Smooth muscle cell (in vitro differentiated cells): ENCODE measurements around the gene DRD4. TPM values are rescaled to one million over a fixed set of nuclear protein-coding genes. Genes with fewer than 3 reads are reported as not detected.

Source experiments
- DNase-seq: peaks from one replicate; lab custom pipeline; 2025; ENCODE audit not compliant: unreplicated experiment; lab: John Stamatoyannopoulos, UW
- H2AFZ ChIP-seq: fragments of 200-600 bp; sonication (generic); 2 replicates; pipeline ENCODE4 v1.6.0; 2016; ENCODE audit warnings: antibody characterized with exemption, low read depth, mild to moderate bottlenecking
- H3F3A ChIP-seq: fragments of 200-600 bp; sonication (generic); 2 replicates; pipeline ENCODE4 v1.6.0; 2017; ENCODE audit warnings: antibody characterized with exemption, low read depth
- H3K27ac ChIP-seq: fragments of 200-600 bp; sonication (generic); 2 replicates; pipeline ENCODE4 v1.5.1; 2016; ENCODE audit warnings: low read depth, mild to moderate bottlenecking
- H3K27me3 ChIP-seq: fragments of 200-600 bp; sonication (generic); 2 replicates; pipeline ENCODE4 v1.6.1; 2016; ENCODE audit warnings: low read depth, mild to moderate bottlenecking
- H3K36me3 ChIP-seq: fragments of 200-600 bp; sonication (generic); 2 replicates; pipeline ENCODE4 v1.5.1; 2016; ENCODE audit warnings: low read depth
- H3K4me1 ChIP-seq: fragments of 200-600 bp; sonication (generic); 2 replicates; pipeline ENCODE4 v1.5.1; 2016; ENCODE audit warnings: low read depth
- H3K4me2 ChIP-seq: fragments of 200-600 bp; sonication (generic); 2 replicates; pipeline ENCODE4 v1.6.0; 2016; ENCODE audit warnings: mild to moderate bottlenecking
- H3K4me3 ChIP-seq: fragments of 200-600 bp; sonication (generic); 2 replicates; pipeline ENCODE4 v1.5.1; 2016; ENCODE audit warnings: mild to moderate bottlenecking
- H3K79me2 ChIP-seq: fragments of 200-600 bp; sonication (generic); 2 replicates; pipeline ENCODE4 v1.6.0; 2016; ENCODE audit warnings: low read depth, mild to moderate bottlenecking
- H3K9ac ChIP-seq: fragments of 200-600 bp; sonication (generic); 2 replicates; pipeline ENCODE4 v1.6.0; 2016; ENCODE audit warnings: low read depth
- H3K9me3 ChIP-seq: fragments of 200-600 bp; sonication (generic); replicated peaks from 2 replicates; pipeline ENCODE4 v1.5.1; 2016; ENCODE audit warnings: low read depth
- H4K20me1 ChIP-seq: fragments of 200-600 bp; sonication (generic); 2 replicates; pipeline ENCODE4 v1.6.0; 2016; ENCODE audit warnings: low read depth
- CTCF ChIP-seq: fragments of 200-600 bp; sonication (generic); IDR thresholded peaks from 2 replicates; pipeline ENCODE4 v1.5.1; 2017; ENCODE audit warnings: borderline replicate concordance, mild to moderate bottlenecking, antibody characterized with exemption; ENCODE audit not compliant: insufficient read depth, poor library complexity, severe bottlenecking
- WGBS: methylation state at CpG from one replicate; pipeline ENCODE4 v1.1.7; 2016; ENCODE audit warnings: low lambda C conversion rate; 5-methylcytosine and 5-hydroxymethylcytosine counted together
- polyA plus RNA-seq: library from polyadenylated mRNA; unstranded; fragments of >200 nt; fragmentation: Nextera tagmentation; extraction: Ambion mirVana; gene quantifications from 2 replicates; pipeline ENCODE4 v1.2.1, GENCODE V29; 2016
- total RNA-seq: library from RNA; depleted of rRNA; stranded (reverse); fragments of >200 nt; gene quantifications from 2 replicates; pipeline ENCODE4 v1.2.3, GENCODE V29; 2014

Gene DRD4
- total RNA-seq (not detected in 2 replicates), polyA plus RNA-seq (2.7 and 3.1 TPM in 2 replicates)

GRCh38 chr11:636511-637332 is at the start of gene DRD4:
DRD4 (plus strand) TSS chr11:637269; CDS start chr11:637305, 36 bp downstream.
- H3K9me3 ChIP-seq = no peaks in the 10 kb centered on the region
- DNase-seq = no peak
- H3K4me1 ChIP-seq = peaks cover 23% of the 10 kb centered on the region
- H2AFZ ChIP-seq = no peak within 1 kb of the TSS
- peak within 1 kb of the TSS; percentile 85 for H3K27ac ChIP-seq
- no peaks in the 10 kb centered on the region for H3K79me2 ChIP-seq
- TF ChIP-seq CTCF = no peak
- H3K36me3 ChIP-seq = no peaks in the 10 kb centered on the region
- peaks cover 21% of the 10 kb centered on the region for H3K27me3 ChIP-seq
- peaks cover 91% of the 10 kb centered on the region for H4K20me1 ChIP-seq
- H3K4me2 ChIP-seq = peak within 1 kb of the TSS; percentile 77
- H3K4me3 ChIP-seq = peak within 1 kb of the TSS; percentile 19
- peak within 1 kb of the TSS; percentile 53 for H3K9ac ChIP-seq
- whole genome bisulfite sequencing = 16% methylated on average over 76 of the region's 100 CpGs
- H3F3A ChIP-seq = peaks cover 12% of the 10 kb centered on the region

- WGBS = 88% methylated on average over 8 of the region's 8 CpGs
- Histone ChIP-seq H3K79me2 (peaks cover 52% of the 10 kb centered on the region), H3K27me3 (no peaks in the 10 kb centered on the region), H3K27ac (peak overlapping the region; percentile 95), H2AFZ (no peak overlapping the region), H4K20me1 (peaks cover 93% of the 10 kb centered on the region), H3K9me3 (no peaks in the 10 kb centered on the region), H3K4me2 (peak overlapping the region; percentile 14), H3K4me3 (no peak overlapping the region), H3K4me1 (no peaks in the 10 kb centered on the region), H3K36me3 (peaks cover 6% of the 10 kb centered on the region), H3F3A (no peaks in the 10 kb centered on the region), H3K9ac (no peak overlapping the region)
- no peak for DNase-seq
- TF ChIP-seq CTCF = no peak
Observed at GRCh38 chr11:587546-587945, 49.5 kb upstream of the DRD4 start.

- Histone ChIP-seq H3F3A (no peaks in the 10 kb centered on the region), H3K27me3 (no peaks in the 10 kb centered on the region), H3K4me2 (peak overlapping the region; percentile 14), H3K79me2 (peaks cover 48% of the 10 kb centered on the region), H3K36me3 (peaks cover 6% of the 10 kb centered on the region), H4K20me1 (peaks cover 90% of the 10 kb centered on the region), H2AFZ (no peak overlapping the region), H3K4me3 (no peak overlapping the region), H3K4me1 (no peaks in the 10 kb centered on the region), H3K9ac (peak overlapping the region; percentile 64), H3K27ac (peak overlapping the region; percentile 95), H3K9me3 (no peaks in the 10 kb centered on the region)
- WGBS = 9% methylated on average over 6 of the region's 6 CpGs
- no peak for TF ChIP-seq CTCF
- no peak for DNase-seq
Observed at GRCh38 chr11:587978-588380, 49.1 kb upstream of the DRD4 start.
